ENCODE results near the gene GALNT2. TPM values are rescaled to one million over a fixed set of nuclear protein-coding genes. Genes with fewer than 3 reads are reported as not detected.
A peak's percentile ranks its signal among the peaks of the same experiment; 100 is the strongest.

GALNT2 gene
- total RNA-seq, 1 donor from 2014 or later = 129 TPM

DNA sequence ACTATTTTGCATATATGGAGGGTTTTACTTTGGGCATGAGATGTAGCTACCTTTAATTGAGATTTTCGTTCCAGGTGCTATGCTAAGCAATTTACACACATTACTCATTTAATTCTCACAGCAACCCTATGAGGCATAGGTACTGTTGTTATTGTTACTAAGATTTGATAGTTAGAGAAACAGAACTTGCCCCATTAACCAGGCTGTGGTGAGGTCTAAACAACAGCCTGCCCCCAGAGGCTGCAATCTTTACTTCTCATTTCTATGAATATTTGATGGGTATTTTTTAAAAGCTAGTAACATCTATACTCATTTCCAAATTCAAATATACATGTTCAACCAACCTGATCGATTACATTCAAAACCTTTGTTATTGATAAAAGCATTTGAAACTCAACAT, 155.6 kb downstream of the GALNT2 start:
- no peak for DNase-seq (ENCODE audit: low spot score in 2 of 2)
- intact Hi-C loops (cut with DNase I) = no loop called here
- Histone ChIP-seq H3K4me1 (peaks cover 12 to 53% of the 10 kb centered on the region in 2 donors), H3K27me3 (no peaks in the 10 kb centered on the region), H3K36me3 (no peaks in the 10 kb centered on the region), H3K4me3 (peak overlapping the region in 1 of 2 donors; percentile 20), H3K27ac (peak overlapping the region; percentile 93 to 95), H3K9me3 (no peaks in the 10 kb centered on the region)
- TF ChIP-seq, protein P1, sequence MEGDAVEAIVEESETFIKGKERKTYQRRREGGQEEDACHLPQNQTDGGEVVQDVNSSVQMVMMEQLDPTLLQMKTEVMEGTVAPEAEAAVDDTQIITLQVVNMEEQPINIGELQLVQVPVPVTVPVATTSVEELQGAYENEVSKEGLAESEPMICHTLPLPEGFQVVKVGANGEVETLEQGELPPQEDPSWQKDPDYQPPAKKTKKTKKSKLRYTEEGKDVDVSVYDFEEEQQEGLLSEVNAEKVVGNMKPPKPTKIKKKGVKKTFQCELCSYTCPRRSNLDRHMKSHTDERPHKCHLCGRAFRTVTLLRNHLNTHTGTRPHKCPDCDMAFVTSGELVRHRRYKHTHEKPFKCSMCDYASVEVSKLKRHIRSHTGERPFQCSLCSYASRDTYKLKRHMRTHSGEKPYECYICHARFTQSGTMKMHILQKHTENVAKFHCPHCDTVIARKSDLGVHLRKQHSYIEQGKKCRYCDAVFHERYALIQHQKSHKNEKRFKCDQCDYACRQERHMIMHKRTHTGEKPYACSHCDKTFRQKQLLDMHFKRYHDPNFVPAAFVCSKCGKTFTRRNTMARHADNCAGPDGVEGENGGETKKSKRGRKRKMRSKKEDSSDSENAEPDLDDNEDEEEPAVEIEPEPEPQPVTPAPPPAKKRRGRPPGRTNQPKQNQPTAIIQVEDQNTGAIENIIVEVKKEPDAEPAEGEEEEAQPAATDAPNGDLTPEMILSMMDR (IDR thresholded peaks at IDR 0.05) = peak in 1 of 3 experiments; percentile 16

DNA sequence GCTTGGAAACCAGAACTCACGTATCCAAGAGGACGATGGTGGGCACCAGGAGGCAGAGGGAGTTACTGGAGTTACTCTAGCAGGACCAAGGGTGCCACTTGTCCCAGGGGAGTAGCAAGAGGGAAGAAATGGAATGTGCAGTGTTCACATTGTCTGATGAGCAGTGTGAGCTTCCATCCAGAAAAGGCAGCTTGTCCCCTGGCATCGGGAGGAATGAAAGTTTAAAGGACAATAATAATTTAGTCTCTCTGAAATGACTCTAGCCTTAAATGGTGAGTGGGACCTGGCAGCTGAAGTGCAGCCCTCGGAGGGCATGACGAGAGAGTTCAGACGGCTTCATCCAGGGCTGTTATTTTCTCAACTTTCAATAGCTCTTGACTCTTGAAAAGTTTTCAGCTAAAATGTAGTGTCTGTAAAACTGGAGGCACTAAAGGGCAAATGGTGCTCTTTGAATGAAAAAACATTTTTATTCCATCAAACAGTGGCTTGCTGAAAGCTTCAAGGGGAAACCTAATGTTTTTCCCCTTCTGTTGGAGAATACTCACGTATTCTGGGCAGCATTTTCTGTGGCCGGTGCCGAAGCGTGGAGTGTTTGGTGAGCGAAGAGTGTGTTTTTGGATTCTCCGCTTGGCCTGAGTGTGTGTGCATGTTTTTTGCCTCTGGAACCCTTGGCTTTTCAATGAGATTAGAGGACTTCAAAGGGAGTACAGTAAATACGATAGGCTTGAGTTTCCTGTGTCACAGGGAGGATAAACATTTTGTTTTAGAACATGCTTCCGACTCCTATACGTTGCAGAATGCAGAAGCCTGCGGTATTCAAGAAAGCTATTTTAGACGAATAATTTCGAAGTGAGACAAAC, 157.3 kb downstream of the GALNT2 start:
- Histone ChIP-seq H3K36me3 (no peaks in the 10 kb centered on the region), H3K27me3 (no peaks in the 10 kb centered on the region), H3K4me1 (peaks cover 12 to 51% of the 10 kb centered on the region in 2 donors), H3K4me3 (peak overlapping the region; percentile 12 to 56), H3K9me3 (no peaks in the 10 kb centered on the region), H3K27ac (peak overlapping the region; percentile 93 to 95)
- DNase-seq (ENCODE audit: low spot score in 2 of 2) = no peak
- TF ChIP-seq, protein P1 (IDR thresholded peaks at IDR 0.05) = no peak
- intact Hi-C loops (cut with DNase I) = loop anchor here (2.0 kb wide), 1 partner anchor 26 kb away; no protein-coding TSS in a partner anchor

DNA sequence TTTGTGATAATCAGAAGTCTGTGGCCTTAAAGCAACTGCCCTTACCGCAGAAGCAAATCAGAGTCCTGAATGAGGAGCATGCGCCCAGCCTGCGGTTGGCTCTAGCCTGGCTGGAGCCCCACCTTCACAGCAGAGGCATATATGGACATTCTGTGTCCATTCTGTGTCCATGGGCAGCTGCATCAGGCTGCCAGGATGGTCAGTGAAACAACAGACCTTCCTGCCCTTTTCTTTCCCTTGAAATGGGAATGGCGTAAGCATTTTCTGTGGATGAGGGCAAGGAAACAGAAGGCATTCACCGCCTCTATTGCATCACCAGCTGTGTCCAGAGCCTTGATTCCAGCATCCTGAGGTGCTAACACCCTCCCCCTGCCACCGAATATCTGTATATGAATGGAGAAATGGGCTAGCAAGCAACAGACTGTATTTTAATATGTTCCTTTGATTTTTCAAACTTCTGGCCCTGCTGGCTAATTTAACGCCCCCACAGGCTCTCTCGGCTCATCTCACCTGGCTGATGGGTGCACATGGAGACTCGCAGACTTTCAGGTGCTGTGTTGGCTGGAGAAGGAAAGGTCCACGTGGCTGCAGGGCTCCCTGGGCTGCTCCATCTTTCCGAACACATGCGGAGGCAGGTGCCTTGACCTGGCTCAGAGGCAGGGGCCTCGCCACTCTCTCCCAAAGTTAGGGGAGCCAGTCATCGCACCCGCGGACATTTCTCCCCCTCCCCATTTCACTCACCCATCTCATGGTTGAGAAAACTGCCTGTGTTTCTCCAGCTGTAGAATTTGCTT, 159.2 kb downstream of the GALNT2 start:
- Histone ChIP-seq H3K27ac (peak overlapping the region; percentile 93 to 95), H3K4me3 (no peak overlapping the region), H3K9me3 (no peaks in the 10 kb centered on the region), H3K27me3 (no peaks in the 10 kb centered on the region), H3K4me1 (peaks cover 15 to 52% of the 10 kb centered on the region in 2 donors), H3K36me3 (no peaks in the 10 kb centered on the region)
- TF ChIP-seq, protein P1 (IDR thresholded peaks at IDR 0.05) = no peak
- intact Hi-C loops (cut with DNase I) = loop anchor here (2.0 kb wide), 1 partner anchor 43 kb away; no protein-coding TSS in a partner anchor
- no peak for DNase-seq (ENCODE audit: low spot score in 2 of 2)

DNA sequence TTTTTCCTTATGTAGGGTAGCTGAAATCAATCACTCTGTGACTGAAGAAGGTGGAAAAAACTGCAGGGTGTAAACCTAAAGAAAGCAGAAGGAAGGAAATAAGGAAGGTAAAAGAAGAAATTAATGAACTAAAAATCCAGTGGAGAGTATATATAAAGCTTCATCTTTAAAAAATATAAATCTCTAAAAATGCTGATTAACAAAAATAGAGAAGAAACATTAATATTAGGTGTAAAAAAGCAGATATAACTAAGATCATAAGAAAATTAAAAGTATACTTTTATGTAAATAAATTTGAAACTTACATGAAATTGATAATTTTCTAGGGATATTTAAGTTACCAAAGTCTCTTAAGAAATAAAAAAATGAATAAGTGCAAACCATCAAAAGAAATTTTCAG, 159.8 kb downstream of the GALNT2 start:
- TF ChIP-seq, protein P1 (IDR thresholded peaks at IDR 0.05) = no peak
- no peaks in the 10 kb centered on the region for H3K9me3 ChIP-seq
- no peaks in the 10 kb centered on the region for H3K27me3 ChIP-seq
- intact Hi-C loops (cut with DNase I) = loop anchor here (2.0 kb wide), 1 partner anchor 42 kb away; no protein-coding TSS in a partner anchor
- H3K36me3 ChIP-seq = no peaks in the 10 kb centered on the region
- DNase-seq (ENCODE audit: low spot score in 2 of 2) = no peak
- H3K4me1 ChIP-seq = peaks cover 18 to 53% of the 10 kb centered on the region in 2 donors
- H3K4me3 ChIP-seq = no peak overlapping the region
- peak overlapping the region; percentile 93 to 95 for H3K27ac ChIP-seq

DNA sequence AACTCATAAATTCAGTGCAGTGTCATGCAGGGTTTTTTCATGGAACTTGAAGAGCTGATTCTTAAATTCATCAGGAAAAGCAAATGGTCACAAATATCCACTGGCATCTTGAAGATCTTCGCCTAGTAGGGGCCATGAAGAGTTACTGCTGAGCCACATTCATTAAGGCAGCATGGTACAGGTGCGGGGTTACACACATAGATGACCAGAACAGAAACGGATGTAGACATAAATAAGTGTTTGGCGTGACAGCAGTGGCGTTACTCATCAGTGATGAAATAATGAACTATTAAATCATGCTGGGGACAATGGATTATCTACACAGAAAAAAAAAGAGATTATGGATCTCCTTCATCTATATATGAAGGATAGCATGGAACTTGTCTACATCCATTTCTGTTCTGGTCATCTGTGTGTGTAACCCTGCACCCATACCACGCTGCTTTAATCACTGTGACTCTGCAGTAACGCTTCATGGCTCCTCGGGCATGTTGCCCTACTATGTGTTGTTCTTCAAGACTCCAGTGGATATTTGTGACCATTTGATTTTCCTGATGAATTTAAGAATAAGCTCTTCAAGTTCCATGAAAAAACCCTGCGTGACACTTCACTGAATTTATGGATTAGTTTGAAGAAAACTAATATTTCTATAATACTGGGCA, 161.3 kb downstream of the GALNT2 start:
- TF ChIP-seq, protein P1 (IDR thresholded peaks at IDR 0.05) = no peak
- Histone ChIP-seq H3K27ac (peak overlapping the region; percentile 41 to 95), H3K36me3 (no peaks in the 10 kb centered on the region), H3K9me3 (no peaks in the 10 kb centered on the region), H3K27me3 (no peaks in the 10 kb centered on the region), H3K4me3 (no peak overlapping the region), H3K4me1 (peaks cover 17 to 57% of the 10 kb centered on the region in 2 donors)
- no peak for DNase-seq (ENCODE audit: low spot score in 2 of 2)
- intact Hi-C loops (cut with DNase I) = no loop called here
